EH (cell line): Measurements from ENCODE around the gene TFB2M.

Source experiments
- DNase-seq: peaks from one replicate; pipeline ENCODE4 v3.0.0-alpha.2; 2015; ENCODE audit warnings: low read depth

Gene TFB2M

DNA sequence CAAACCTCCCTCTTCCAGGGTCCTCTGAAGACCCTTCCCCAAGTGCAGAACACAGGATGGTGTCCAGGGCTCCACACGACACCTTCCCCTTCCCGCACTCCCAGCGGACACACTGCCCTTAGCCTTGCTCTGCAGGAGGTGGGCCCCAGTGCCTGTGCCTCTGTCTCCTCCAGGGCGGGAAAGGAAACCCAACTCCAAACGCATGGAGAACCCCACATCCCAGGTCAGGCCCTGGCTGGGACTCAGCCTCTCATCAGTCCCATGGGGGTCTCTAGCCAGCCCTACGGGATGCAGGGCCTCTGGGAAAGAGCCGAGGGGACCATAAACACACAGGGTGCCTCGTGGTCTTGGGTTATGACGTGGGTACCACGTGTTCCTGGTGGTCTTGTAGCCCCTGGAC, 53.4 kb downstream of the TFB2M start:
- DNase-seq: no peak

DNA sequence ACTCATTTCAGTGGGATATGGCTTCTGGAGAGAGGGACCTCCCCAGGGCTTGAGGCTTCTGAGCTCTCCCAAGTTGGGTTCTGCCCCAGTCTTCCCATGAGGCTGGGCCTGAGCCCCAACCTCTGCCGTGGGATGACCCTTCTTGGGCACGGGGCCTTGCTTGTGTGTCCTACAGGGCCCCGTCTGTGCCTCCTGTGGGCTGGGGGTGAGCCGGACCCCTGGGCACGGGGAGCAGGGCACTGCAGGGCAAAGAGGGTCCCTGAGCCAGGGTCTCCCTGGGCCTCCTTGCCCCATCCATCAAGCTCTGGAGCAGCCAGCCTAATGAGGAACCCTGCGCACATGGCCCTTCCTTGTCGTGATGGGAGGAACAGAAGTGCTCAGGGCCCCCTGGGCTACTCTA, 53.8 kb downstream of the TFB2M start:
- no peak for DNase-seq

DNA sequence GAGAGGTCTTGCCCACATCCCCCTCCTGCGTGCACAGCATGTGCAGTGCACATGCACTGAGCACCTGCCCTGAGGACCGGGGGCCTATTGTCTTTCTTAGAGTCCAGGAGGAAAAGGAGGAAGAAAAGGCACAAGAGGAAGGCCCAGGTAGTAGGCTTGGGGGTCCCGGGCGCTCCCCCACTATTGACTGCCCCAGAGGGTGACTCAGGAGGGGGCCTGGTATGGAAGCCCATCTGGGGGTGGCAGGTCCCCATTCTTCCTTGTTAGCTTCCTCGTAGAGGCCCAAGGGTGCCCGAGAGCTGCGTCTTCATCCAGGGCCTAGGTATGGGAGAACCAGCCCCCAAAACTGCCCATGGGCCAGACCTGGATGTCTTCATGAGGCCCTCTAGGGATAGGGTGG, 54.9 kb downstream of the TFB2M start:
- no peak for DNase-seq

DNA sequence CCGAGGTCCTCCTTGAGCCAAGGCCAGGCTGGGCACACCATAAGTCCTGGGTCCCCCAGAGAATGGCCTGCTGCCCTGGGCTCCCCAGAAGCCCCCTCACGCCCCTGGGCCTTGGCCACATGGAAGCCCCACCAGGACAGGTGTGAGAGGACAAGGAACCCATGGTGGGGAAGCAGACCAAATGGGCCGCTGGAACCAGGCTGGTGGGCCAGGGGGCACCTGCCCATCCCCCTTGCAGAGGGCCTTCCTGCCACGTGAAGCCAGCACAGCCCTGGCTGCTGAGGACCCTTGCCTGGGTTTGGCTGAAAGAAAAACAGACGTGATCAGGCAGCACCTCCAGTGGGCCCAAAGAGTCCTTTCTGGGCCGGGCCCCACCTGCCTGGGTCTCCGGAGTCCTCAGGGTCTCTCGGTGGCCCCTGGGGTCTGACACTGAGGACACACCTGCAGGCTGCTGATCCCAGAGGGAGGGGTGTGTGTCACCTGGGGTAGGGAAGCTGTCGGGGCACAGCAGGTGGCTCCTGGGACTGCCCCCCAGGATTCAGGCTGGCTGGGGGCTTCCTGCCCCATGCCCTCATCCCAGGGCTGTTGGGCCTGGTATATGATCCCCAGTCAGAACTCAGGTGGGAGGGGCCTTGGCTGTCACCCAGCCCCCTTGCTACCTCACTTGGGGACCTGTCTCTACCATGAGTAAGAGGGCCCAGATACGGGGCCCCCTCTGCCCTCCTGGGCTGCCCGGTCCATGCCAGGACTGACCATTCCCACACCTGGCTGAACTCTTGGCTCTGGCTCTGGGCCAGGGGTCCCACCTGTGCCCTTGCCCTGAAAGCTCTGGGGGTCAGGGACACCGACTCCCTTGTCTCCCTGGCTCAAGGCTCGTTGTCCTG, 55.7 kb downstream of the TFB2M start:
- DNase-seq: no peak

DNA sequence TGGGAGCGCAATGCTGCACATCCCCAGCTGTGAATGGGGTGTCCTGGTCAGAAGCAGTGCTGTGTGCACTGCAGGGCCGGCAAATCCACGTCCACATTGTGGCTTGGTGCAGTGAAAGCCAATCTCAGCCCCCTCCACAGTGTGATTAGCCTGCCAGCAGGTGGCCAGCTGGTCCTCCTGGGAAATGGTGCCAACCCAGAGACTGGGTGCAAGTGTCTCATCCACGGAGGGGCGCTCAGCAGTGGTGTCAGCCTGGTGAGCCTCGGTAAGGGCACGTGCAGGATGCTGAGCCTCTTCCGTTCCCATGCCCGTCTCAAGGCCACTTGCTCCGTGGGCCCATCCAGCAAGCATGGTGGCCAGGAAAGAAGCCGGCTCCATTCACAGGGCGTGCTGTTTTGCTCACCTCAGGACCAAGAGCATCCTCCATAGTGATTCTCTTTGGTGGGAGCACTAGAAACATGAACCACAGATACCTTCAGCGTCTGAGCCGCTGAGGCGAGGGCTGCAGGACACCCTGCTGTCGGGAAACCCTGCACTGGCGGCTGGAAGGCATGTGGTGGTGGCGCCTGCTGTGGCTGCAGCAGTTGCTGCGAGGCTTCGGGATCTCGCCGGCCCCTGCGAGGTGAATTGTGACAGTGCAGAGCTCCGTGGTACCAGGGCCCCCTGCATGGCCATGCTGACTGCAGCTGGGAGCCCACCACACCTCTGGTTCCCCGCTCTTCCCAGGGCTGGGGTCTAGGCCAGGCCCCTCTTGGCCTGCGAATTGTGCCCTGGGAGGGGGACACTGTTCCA, 57.0 kb downstream of the TFB2M start:
- no peak for DNase-seq

DNA sequence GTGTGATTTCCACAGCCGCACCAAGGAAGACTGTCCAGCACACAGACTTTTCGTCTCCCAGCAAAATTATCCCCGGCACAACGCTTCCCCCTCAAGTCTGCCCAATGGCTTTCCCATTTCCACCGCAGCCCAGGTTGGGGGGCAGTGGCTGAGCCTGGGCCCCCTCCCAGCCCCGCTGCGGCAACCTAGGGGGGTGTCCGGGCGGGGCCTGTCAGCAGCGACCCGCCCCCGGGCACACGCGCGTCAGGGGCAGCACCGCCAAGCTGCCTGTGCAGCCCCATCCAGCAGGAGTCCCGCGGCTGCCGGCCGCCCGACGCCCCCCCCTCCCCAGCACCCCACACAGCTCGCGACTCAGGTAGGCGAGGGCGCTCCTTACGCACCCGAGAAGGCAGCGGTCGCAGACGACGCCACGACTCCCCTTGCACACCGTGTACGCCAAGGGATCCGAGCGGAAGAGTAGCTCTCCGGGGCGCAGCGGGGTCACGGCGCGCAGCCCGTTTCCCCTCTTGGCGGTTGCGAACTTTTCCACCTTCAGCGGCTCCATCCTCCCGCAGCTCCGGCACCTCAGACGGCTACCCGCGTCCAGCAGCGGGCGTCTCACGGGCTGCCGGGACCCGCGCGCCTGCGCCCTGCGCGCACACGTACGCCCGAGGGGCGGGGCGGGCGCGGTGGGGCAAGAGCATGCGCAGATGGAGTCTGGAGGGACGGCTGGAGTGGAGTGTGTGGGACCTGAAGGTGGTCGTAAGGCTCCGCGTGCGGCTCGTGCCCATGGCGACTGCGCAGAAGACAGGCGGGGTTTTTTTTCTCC, 59.2 kb downstream of the TFB2M start, which contains the start of gene SMYD3:
TSS of gene SMYD3 (minus strand) at position 606 of the 808 bp plus-strand sequence.
- DNase-seq: peak; percentile 79

DNA sequence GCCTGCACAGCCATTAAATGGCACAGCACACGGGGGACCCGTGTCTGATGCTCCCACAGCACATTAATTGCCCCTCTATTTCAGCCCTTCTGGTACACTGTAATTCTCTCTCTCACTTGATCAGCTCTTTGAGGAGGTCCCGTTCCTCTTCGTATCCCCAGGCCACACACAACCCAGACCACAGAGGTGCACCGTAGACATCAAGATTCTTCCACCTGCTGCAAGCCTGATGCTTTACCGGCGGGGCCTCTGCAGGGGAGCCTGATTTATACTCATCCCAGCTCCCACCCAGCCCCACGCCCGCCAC, 59.7 kb downstream of the TFB2M start:
- DNase-seq: no peak

DNA sequence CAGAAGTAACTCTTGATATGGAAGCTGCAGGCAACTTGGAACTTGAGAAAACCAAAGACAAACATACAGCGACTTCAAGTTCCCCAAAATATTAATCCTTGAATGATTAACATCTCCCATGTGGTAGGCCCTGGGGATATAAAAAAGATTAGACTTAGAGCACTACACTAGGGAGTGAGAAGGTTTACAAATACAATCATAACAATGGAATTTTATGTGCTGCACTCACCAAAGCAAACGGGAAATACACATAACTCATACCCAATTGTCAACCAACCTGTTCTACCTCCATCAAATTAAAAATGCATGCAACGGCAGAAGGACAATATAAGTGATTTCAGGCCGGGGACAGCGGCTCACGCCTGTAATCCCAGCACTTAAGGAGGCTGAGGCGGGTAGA, 62.7 kb downstream of the TFB2M start:
- peak; percentile 64 for DNase-seq

DNA sequence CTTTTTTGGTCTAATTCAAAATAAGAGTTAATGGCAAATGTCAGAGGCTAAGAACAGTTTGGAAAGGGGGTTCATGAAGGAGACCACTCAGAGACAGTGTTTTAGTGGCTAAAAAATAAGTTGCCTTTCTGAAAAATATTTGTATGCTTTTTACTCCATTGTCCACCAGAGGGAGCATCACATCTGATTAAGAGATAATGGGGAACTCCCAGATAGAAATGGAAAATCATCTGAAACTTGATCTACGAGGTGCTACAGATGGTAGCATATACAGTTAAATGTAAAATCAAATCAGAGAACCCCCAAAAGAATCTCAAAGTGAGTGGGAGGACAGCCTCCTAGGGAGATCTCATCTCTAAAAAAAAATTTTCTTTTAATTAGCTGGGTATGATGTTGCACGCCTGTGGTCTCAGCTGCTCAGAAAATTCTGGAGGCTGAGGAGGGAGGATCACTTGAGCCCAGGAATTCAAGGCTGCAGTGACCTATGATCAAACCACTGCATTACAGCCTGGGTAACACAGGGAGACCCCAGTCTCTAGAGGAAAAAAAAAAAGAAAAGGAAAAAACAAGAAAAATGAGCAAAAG, 68.6 kb downstream of the TFB2M start:
- DNase-seq: peak; percentile 75

DNA sequence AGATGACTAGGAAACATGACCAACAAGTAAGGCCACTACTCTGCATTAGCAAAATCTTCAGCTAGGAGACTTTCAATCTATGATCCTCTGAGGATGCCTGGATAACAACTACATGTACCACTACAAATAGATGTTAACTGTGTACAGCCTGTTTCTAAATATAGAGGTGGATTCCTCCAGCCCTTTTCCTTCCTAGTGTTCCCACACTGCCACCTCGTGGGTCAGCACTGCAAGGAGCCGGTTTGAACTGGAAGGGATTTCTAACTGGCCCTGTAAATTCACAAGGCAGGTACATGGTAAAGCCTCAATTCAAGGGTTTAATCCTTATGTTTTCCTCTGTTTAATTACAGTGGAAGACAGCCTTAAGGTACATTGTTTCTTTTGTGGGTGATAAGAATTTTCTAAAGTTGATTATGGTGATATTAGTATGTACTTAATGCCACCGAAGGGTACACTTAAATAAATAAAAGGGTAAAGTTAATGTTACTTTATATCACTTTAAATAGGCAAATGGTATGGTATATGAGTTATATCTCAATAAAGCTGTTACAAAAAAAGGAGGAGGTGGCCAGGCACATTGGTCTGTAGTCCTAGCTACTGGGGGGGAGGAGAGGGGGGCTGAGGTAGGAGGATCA, 73.3 kb downstream of the TFB2M start:
- peak; percentile 81 for DNase-seq

DNA sequence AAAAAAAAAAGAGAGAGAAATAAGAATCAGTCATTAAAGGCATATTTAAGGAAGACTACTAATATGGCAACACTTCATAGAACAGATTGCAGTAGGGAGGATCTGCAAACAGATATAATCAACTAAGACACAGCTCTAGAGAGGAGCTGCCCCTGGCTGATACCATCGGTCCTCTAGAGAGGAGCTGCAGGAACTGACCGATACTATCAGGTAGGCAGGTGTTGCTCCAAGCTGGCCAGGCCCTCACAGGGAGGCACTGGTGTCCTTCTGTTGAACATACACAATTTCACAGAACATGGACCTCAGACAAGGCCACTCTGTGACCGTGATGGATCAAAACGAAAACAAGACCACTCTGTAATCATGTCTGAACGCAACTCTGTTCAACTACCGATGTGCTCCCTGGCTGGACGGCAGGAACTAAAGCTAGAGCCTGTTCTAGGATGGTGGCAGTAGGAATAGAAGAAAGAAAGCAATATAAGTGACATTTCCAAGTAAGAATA, 74.5 kb downstream of the TFB2M start:
- DNase-seq: no peak
